NCI-H1694 (cell line): Measurements from ENCODE around the gene MAD1L1.
"Not testable (repeated sequence)": the region's sequence is repeated elsewhere in the genome, so short reads cannot be mapped to it uniquely, and the experiment has no call there.

Experiments
- DNase-seq: peaks from one replicate; lab custom pipeline; 2025; lab: John Stamatoyannopoulos, UW

Gene MAD1L1

DNA sequence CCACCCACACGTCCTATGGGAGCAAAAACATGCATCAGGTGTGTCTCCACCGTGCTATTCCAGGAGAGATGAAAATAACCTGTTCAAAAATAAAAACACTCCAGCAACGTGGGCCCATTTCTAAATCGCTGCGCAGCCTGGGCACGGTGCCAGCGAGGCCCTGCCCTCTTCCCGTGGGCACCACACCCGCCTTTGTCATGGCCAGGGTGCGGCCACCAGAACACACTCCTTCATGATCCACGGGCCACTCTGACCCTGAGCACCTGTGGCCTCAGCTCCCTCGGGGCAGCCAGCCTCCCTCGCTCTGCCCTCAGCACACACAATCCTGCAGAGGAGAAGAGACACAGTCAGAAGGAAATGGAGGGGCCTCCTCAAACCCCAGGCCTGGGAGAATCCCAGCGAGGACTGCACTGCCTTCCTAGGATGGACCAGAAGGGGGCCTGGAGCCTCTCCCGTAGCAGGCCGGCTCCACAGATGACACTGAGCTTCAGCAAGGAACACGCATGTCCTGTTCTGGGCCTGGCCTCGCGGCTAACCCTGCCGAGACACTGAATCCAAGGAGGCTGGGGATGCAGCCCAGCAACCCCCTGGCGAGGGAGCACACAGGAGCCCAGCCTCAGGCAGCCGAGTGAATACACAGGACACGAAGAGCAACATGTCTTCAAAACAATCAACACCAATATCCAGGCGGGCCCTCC is 169.0 kb downstream of the MAD1L1 start:
- DNase-seq: no peak

DNA sequence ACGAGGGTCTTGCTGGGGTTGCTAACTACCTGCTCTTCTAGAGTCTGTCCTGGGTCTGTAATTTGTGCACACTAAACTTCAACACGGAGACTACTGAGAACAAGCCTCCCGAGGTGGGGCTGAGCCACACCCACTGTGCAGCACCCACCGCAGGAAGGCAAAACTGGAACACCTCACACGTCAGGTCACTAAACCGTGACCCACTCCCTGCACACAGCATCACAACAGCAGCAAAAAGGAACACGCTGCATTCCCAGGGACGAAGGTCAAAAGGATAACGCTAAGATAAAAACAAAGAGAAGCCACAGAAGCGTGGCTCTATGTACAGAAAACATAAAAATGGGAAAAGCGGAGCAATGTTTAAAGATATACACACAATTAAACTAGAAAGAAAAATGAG is 170.1 kb downstream of the MAD1L1 start:
- no peak for DNase-seq

DNA sequence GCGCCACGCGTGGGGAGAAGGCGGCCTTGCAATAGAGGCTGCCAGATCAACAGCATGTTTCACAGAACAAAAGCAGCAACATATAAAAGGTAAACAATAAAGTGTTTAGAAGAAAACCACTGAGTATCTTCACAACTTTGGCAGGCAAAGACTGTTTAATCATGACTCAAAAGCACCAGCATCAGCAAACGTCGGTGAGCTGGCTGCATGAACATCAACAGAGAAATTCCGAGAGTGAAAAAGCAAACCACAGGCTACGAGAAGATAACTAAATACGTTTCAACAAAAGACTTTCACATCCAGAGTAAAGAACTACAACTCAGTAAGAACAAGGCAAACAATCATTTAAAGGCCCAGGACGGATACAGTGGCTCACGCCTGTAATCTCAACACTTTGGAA is 172.0 kb downstream of the MAD1L1 start:
- no peak for DNase-seq

DNA sequence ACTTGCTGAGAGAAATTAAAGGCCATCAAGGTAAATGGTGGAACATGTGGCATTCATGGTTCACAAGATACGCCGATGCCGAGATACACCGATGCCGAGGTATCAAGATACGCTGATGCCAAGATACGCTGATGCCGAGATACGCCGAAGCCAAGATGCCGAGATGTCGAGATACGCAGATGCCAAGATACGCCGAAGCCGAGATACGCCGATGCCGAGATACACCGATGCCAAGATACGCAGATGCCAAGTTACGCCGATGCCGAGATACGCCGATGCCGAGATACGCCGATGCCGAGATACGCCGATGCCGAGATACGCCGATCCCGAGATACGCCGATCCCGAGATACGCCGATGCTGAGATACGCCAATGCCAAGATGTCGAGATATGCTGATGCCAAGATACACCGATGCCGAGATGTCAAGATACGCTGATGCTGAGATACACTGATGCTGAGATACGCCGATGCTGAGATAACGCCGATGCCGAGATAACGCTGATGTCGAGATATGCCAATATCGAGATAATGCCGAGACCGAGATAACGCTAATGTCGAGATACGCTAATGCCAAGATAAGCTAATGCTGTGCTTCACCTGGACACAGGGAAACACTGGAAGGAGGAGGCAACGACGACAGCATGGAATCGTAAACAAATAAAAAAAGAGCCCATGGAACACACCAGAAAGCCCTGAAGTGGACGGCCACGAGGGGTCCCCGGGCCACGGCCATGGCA is 172.6 kb downstream of the MAD1L1 start:
- DNase-seq: no peak

DNA sequence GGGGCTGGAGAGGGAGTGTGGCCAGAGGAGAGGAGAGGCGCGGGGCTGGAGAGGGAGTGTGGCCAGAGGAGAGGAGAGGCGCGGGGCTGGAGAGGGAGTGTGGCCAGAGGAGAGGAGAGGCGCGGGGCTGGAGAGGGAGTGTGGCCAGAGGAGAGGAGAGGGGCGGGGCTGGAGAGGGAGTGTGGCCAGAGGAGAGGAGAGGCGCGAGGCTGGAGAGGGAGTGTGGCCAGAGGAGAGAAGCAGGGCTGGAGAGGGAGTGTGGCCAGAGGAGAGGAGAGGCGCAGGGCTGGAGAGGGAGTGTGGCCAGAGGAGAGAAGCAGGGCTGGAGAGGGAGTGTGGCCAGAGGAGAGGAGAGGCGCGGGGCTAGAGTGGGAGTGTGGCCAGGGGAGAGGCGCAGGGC is 174.5 kb downstream of the MAD1L1 start:
- DNase-seq: not testable (repeated sequence)

DNA sequence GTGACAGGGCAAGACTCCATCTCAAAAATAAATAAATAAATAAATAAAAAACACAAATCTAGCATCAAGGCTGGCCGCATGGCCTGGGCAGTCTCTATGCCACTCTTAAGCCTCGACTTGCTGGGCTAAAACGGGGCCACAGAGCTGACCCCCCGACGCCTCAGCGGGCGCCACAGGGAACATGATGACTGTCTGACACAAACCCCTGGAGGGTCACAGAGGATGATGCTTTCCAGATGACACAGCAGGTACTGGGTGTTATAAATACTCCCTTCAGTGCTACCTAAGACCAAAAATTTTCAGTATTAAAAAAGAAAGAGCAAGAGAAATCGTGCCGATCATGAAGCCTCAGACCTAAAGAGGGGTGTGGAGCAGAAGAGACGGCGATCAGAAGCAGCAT is 176.8 kb downstream of the MAD1L1 start:
- DNase-seq: no peak

DNA sequence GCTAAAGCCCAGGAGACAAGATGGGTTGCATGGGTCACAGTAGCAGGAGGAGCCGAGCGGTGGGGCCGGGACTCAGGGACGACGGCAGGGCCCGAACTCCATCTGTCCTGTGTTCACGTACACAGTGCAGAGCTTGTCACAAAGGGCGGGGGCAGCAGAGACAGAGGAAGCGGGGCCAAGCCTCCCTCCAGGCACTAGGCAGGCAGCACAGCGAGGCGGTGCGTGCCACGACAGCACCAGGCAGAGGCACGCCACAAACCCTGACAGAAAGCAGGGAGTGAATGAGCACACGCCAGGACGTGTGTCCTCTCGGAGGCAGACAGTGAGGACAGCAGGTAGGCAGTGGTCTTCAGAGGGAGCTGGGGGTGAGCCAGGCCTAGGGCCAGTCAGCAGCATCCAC is 177.8 kb downstream of the MAD1L1 start:
- DNase-seq: peak; percentile 34

DNA sequence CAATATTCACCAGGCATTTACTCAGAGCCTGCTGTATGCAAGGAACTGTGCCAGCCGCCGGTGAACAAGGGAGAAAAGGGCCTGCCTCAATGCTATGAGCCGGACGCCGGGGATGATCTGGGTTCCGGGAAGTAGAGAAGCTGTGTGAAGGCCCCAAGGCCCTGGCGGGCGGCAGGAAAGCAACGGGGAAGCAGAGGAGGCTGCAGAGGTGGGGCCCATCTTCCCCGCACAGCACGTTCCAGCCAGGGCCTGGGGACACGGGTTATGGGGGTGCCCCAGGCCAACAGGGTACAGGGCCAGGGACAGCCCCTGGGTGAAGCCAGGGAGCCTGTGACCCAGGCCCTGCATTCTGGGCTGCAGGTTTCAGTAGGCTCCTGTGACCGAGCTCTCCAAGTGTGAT is 179.3 kb downstream of the MAD1L1 start:
- DNase-seq: no peak

DNA sequence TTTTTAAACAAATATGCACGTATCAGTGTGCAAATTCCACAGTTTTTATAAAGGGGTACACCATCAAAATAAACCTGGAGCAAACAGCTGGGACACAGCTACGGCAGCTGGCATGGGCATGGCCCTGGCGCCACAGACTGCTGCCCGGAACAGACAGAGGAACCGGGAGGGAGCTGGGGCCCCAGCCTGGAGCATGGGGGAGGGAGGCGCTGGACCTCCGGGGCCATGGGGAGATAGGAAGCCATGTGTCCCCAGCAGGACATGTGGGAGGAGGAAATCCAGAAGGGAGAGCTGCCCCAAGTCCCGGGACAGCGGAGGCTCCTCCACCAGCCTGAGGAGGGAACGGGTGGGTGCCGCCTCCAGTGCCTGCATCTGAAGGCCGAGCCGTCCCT is 180.1 kb downstream of the MAD1L1 start:
- no peak for DNase-seq

DNA sequence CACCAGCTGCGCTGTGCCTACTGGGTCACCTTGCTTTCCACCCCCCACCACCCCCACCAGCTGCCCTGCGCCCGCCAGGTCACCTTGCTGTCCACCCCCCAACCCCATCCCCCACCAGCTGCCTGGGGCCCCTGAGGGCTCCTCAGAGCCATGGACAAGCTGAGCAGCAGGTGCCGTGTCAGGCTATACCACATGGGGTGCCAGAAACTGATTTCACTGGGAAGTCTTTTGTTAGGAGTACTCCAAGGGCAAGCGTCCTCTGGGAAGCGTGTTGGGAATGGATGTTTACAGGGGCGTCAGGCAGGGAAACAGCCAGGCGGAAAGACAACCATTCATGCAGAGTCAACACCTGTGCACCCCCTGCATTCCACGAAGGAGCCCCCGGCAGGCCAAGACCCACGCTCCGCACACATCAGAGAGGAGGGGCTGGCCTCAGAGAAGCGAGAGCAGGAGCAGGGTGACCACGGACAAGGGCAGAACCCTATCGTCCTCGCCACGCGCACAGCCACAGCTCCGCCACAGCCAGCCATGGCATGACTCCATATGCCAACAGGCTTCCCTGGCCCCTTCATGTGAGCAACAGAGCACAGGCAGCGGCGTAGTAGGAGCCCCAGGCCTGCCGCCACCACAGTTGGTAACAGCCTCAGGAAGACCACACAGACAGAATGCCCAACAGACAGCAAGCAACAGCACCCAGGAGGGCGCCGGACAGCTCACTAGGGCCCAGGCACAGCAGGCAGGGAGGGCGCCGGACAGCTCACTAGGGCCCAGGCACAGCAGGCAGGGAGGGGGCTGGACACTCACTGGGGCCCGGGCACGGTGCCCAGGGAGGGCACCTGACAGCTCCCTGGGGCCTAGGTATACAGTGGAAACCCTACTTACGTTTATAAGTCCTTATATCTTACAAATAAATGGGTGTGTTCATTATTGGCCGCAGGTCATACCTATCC is 180.8 kb downstream of the MAD1L1 start:
- DNase-seq: peak; percentile 24

DNA sequence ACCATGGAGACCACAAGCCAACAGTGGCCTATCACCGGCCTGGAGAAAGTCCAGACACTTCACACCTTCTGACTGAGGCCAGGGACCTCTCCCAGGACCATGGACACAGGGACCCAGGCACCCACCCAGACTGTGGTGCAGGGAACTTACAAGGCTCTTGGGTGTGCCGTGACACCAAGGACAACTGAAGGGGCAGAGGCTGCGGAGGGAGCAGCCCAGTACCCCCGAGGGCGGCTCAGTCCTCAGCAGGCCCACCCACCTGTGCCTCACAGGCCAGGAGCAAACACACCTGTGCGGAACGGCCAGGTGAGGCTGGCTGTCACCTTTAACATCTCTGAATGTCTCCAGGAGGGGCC is 182.3 kb downstream of the MAD1L1 start:
- DNase-seq: no peak

DNA sequence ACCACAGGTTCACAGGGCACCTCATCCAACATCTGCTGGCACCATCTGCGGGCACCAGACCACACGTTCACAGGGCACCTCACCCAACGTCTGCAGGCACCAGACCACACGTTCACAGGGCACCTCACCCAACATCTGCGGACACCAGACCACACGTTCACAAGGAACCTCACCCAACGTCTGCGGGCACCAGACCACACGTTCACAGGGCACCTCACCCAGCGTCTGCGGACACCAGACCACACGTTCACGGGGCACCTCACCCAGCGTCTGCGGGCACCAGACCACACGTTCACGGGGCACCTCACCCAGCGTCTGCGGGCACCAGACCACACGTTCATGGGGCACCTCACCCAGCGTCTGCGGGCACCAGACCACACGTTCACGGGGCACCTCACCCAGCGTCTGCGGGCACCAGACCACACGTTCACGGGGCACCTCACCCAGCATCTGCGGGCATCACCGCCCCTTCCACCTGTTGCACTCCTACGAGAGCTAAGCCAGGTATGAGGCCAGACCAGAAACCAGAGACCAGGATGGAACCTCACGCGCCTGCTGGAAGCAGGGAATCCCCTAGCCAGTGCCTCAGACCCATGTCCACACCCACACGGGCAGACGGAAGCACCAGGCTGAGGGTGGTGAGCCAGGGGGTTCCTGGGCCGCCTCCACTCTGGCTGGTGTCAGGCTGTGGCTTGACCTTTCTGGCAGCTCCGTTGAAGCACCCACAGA is 182.8 kb downstream of the MAD1L1 start:
- DNase-seq: no peak

DNA sequence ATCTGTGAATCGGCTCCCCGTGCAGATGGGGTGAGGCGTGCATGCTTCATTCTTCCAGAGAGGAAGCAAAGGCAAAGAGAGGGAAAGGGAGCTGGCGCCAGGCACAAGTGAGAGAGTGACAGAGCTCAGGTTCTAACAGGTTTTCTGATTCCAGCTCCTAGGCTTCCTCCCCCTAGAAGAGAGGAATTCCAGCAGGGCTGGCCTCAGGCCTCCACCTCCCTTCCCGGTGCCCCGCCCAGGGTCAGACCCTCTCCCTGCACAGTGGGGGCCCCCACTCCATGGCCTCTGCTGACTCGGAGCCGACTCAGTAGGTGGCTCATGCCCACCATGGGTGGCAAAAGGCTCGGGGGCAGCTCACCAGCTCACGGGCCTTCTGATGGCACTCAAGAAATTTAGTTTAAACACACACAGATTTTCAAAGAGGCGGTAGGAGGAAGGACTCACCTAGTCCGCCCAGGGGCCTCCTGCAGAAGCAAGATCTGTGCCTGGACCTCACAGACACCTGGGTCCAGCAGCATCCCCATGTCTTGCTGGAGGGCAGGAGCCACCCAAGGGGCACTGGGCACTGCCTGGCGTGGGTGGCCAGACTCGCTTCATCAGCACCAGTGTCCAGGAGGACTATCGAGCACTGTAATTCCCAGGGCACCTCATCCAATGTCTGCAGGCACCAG is 183.5 kb downstream of the MAD1L1 start:
- DNase-seq: no peak

DNA sequence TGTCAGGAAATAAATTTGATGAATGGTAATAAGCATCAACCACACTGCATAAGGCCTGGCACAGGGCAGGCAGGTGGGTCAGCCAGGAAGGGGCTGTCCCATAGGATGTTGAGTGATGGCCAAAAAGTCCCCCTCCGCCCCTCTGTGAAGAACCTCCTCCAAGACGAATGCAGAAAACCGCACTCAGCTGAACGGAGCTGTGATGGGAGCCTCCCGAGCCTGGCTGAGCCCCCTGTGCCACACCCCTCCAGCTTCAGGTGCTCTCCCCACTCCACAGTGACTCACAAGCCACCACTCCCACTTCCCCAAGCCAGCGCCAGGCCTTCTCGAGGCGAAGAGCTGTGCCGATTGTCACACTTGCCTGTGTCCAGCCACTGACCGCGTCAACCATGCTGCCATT is 184.2 kb downstream of the MAD1L1 start:
- no peak for DNase-seq

DNA sequence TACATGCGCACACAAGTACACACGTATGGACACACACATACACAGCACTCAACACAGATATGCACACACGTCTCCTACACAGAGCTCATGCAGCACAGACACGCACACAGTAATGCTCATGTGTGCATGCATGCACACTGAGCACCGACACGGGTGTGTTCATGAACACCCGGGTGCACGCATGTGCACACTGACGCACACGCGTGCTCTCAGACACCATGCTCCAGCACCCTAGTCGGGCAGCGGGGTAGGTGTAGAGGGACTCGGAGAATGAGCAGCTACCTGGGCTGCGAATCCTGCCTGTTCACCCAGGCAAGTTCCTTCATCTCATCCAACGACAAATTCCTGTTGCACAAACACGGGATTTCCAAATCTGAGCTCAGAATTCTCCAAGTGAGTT is 184.7 kb downstream of the MAD1L1 start:
- no peak for DNase-seq

DNA sequence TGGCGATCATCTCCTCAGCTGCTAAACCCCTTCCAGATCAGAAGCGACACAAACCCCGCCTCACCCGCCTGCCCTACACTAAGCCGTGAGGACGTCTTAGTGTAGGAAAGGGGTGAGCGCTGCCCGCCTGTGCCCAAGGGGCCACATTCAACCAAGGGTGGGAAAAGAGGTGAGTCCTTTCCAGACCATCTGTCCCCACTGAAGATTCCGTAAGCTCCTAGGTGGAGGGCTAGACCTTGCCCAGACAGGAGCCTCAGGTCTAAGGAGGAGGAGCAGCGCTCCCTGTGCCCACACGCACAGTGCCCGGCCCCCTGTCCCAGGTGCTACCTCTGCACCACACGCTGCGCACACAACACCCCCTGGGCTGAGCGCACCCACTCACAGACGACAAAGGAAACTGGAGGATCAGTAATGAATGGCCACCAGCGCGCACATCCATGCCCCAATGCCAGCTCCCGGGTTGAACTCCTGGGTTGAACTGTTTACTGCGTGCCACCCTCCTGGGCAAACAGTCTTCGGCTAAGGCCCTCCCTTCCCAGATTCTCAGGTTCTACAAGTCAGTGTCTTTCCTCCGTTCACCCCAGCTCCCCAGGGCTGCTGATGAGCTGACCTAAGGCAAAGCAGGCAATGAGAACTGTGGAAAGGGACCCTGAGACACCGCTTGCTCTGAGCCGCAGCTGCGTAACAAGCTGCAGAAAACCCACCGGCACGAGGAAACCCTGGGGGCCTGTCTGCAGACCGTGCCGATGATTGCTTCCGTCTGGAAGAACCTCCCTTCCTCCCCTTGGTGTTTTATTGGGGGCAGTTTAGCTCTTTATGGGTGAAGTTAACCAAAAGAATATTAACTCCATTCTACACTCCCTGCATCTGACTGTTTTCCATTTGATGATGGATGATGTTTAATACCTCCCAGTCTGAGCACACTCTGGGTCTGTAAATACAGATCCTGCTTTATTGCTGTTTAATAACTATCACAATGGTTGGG is 185.9 kb downstream of the MAD1L1 start:
- no peak for DNase-seq

DNA sequence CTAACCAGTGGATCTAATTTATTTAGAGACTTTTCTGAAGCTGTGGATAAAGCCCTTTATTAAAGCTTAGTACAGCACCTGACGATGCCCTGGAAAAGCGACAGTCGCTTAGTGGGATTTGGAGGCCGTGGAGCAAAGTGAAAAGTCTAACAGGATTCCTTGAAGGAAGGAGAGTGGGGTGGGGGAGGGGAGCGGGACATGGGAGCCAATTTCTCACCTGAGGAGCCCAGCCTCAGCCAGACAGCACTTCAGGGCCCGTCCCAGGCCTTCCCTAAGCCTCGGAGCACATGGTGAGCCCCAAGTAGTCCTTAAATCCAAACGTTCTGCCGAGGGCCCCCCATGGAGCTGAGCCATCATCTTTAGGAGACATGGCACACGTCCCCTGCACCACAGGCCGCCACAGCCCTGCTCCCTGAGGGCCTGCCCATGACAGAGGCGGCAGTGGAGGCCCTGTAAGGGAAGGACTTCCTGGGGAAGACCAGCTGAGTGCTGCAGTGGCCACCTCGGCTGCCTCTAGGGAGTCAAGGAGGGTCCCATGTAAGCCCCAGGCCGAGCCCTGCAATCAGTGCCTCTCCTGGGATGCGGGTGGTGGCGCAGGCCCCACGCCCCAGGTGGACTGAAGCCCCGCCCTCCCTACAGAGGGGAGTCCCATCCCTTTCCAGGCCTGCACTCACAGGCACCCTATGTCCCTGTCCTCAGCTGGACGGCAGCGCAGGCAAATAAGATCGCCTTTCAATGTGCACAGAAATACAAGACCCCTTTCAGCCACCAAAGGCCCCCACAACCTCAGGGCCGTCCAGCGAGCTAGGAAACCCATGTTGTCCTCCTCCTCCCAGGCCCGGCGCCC is 187.0 kb downstream of the MAD1L1 start:
- DNase-seq: no peak

DNA sequence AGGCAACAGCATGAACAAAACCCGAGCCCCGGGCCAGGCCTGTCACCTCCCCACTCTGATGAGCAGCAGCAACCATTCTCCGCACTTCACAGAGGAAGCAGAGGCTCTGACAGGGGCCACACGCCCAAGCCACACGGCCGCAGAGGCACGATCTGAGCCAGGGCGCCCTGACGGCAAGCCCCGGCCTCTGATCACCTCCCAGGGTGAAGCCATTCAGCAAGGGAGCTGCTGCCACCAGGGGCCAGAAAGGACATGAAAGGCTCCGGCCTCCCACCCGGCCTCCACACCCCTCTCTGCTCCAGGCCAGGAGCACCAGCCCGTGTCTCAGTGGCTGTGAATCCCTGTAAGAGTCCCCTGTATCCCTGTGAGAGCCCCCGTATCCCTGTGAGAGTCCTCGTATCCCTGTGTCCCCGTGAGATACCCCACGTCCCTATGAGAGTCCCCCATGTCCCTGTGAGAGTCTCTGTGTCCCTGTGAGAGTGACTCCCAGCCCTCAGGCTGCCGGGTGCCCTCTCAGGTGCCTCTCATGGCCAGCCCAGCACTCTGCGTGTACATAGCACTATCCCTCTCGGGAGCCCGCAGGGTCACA is 187.8 kb downstream of the MAD1L1 start:
- DNase-seq: no peak

DNA sequence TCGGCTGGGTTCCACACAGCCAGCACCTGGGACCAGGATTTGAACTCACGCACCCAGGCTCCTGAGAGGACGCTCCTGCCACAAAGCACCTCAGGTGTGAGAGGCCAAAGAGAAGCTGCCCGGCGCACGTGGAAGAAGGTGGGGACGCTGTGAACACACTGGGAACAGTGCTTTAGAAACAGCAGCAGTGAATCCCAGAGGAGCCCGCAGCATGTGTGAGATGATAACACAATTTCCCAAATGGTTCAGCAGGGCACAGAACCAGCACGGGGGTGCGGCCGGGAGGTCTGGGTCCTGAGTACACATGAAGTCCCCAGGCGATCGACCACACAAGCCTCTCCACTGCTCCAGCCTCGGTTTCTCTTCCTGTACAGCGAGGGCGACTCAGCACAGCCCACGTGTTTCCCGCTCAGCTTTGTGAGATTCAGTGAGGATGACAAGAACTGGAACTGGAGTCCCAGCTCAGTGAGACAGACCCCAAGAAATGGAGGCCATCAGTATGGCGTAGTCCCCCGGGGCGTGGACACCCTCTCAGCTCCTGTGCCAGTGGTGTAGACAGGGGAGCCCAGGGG is 188.3 kb downstream of the MAD1L1 start:
- DNase-seq: no peak
